OCI-LY1 (cell line): ENCODE measurements around the gene CBFA2T2.
"Not testable (repeated sequence)": the region's sequence is repeated elsewhere in the genome, so short reads cannot be mapped to it uniquely, and the experiment has no call there.

Experiments
- H2AFZ ChIP-seq: fragments of 200-600 bp; sonication (generic), shearing (Covaris generic); 2 replicates; pipeline ENCODE4 v1.6.0; 2014; ENCODE audit warnings: antibody characterized with exemption, mild to moderate bottlenecking, low read length
- H3F3A ChIP-seq: fragments of 200-600 bp; sonication (generic), shearing (Covaris generic); 2 replicates; pipeline ENCODE4 v1.6.0; 2014; ENCODE audit warnings: mild to moderate bottlenecking, antibody characterized with exemption, low read length, moderate library complexity; ENCODE audit not compliant: insufficient read depth
- H3K27ac ChIP-seq: fragments of 200-600 bp; sonication (generic); 2 replicates; pipeline ENCODE4 v1.5.1; 2014; ENCODE audit warnings: low read length, mixed run types, mild to moderate bottlenecking, low read depth; ENCODE audit not compliant: poor library complexity, severe bottlenecking
- H3K27me3 ChIP-seq: fragments of 200-600 bp; sonication (generic); 2 replicates; pipeline ENCODE4 v1.6.0; 2014; ENCODE audit warnings: antibody characterized with exemption, mild to moderate bottlenecking, low read length, moderate library complexity; ENCODE audit not compliant: insufficient read depth
- H3K36me3 ChIP-seq: fragments of 200-600 bp; sonication (generic); 2 replicates; pipeline ENCODE4 v1.6.1; 2014; ENCODE audit warnings: mild to moderate bottlenecking, antibody characterized with exemption, low read length, moderate library complexity, mixed read lengths; ENCODE audit not compliant: insufficient read depth
- H3K4me1 ChIP-seq: fragments of 200-600 bp; sonication (generic); 2 replicates; pipeline ENCODE4 v1.5.1; 2014; ENCODE audit warnings: mild to moderate bottlenecking, low read length, moderate library complexity; ENCODE audit not compliant: insufficient read depth, severe bottlenecking
- H3K4me2 ChIP-seq: fragments of 200-600 bp; sonication (generic), shearing (Covaris generic); 2 replicates; pipeline ENCODE4 v1.6.1; 2014; ENCODE audit warnings: low read length
- H3K4me3 ChIP-seq: fragments of 200-600 bp; sonication (generic); 2 replicates; pipeline ENCODE4 v1.5.1; 2014; ENCODE audit warnings: low read length, low read depth, mild to moderate bottlenecking, mixed read lengths; ENCODE audit not compliant: poor library complexity, severe bottlenecking
- H3K79me2 ChIP-seq: fragments of 200-600 bp; shearing (Covaris generic); 2 replicates; pipeline ENCODE4 v1.6.1; 2016; ENCODE audit warnings: mixed run types, low read length, mixed read lengths; ENCODE audit not compliant: insufficient read depth
- H3K9ac ChIP-seq: fragments of 200-600 bp; sonication (generic), shearing (Covaris generic); 2 replicates; pipeline ENCODE4 v1.6.1; 2014; ENCODE audit warnings: mild to moderate bottlenecking, low read length, mixed read lengths
- H3K9me2 ChIP-seq: fragments of 200-600 bp; sonication (generic), shearing (Covaris generic); 2 replicates; pipeline ENCODE4 v1.6.1; 2014; ENCODE audit warnings: low read depth, mild to moderate bottlenecking, low read length, mixed read lengths
- H3K9me3 ChIP-seq: fragments of 200-600 bp; shearing (Covaris generic); 2 replicates; pipeline ENCODE4 v1.6.1; 2014; ENCODE audit warnings: low read length, mixed read lengths
- H4K20me1 ChIP-seq: fragments of 200-600 bp; sonication (generic), shearing (Covaris generic); 2 replicates; pipeline ENCODE4 v1.6.0; 2016; ENCODE audit warnings: mild to moderate bottlenecking, low read length; ENCODE audit not compliant: insufficient read depth
- EZH2 ChIP-seq: fragments of 200-600 bp; sonication (generic), shearing (Covaris generic); IDR thresholded peaks from 2 replicates; pipeline ENCODE4 v1.8.0; 2017; ENCODE audit warnings: borderline replicate concordance, mixed run types, mild to moderate bottlenecking, antibody characterized with exemption, low read length, moderate library complexity, mixed read lengths
- TF ChIP-seq, protein P1 (sequence below): fragments of 200-600 bp; sonication (generic), shearing (Covaris generic); IDR thresholded peaks from 2 replicates; pipeline ENCODE4 v1.5.1; 2017; ENCODE audit warnings: mild to moderate bottlenecking, antibody characterized with exemption, low read length, moderate library complexity, mixed read lengths

Gene CBFA2T2

GRCh38 chr20:33630507-33630906 lies 140.6 kb downstream of the CBFA2T2 start:
- no peak overlapping the region for H3K27ac ChIP-seq
- no peak overlapping the region for H3K4me3 ChIP-seq
- no peak overlapping the region for H2AFZ ChIP-seq
- no peak for TF ChIP-seq EZH2
- TF ChIP-seq, protein P1, sequence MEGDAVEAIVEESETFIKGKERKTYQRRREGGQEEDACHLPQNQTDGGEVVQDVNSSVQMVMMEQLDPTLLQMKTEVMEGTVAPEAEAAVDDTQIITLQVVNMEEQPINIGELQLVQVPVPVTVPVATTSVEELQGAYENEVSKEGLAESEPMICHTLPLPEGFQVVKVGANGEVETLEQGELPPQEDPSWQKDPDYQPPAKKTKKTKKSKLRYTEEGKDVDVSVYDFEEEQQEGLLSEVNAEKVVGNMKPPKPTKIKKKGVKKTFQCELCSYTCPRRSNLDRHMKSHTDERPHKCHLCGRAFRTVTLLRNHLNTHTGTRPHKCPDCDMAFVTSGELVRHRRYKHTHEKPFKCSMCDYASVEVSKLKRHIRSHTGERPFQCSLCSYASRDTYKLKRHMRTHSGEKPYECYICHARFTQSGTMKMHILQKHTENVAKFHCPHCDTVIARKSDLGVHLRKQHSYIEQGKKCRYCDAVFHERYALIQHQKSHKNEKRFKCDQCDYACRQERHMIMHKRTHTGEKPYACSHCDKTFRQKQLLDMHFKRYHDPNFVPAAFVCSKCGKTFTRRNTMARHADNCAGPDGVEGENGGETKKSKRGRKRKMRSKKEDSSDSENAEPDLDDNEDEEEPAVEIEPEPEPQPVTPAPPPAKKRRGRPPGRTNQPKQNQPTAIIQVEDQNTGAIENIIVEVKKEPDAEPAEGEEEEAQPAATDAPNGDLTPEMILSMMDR: no peak
- H3K9me3 ChIP-seq: no peaks in the 10 kb centered on the region
- no peaks in the 10 kb centered on the region for H3K27me3 ChIP-seq
- no peaks in the 10 kb centered on the region for H3K4me1 ChIP-seq
- H3K9me2 ChIP-seq: no peaks in the 10 kb centered on the region
- H4K20me1 ChIP-seq: no peaks in the 10 kb centered on the region
- no peak overlapping the region for H3K4me2 ChIP-seq
- H3K9ac ChIP-seq: no peak overlapping the region
- H3K36me3 ChIP-seq: peaks cover 57% of the 10 kb centered on the region
- no peaks in the 10 kb centered on the region for H3K79me2 ChIP-seq
- no peaks in the 10 kb centered on the region for H3F3A ChIP-seq

DNA sequence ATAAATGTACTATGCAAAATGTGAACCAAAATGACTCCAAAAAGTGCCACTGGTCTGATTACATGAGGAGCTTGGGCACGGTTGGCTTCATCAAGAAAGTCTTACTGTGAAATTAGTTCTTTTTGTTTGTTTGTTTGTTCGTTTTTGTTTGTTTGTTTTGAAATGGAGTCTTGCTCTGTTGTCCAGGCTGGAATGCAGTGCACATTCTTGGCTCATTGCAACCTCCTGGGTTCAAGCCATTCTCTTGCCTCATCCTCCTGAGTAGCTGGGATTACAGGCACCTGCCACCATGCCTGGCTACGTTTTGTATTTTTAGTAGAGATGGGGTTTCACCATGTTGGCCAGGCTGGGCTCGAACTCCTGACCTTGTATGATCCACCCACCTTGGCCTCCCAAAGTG lies 142.0 kb downstream of the CBFA2T2 start:
- not testable (repeated sequence) for H2AFZ ChIP-seq, H3K79me2 ChIP-seq, H3K9ac ChIP-seq, H3F3A ChIP-seq, H3K4me2 ChIP-seq, H3K27me3 ChIP-seq, H4K20me1 ChIP-seq, H3K27ac ChIP-seq, H3K4me1 ChIP-seq, H3K9me2 ChIP-seq, H3K9me3 ChIP-seq, H3K4me3 ChIP-seq
- peaks cover 51% of the 10 kb centered on the region for H3K36me3 ChIP-seq

DNA sequence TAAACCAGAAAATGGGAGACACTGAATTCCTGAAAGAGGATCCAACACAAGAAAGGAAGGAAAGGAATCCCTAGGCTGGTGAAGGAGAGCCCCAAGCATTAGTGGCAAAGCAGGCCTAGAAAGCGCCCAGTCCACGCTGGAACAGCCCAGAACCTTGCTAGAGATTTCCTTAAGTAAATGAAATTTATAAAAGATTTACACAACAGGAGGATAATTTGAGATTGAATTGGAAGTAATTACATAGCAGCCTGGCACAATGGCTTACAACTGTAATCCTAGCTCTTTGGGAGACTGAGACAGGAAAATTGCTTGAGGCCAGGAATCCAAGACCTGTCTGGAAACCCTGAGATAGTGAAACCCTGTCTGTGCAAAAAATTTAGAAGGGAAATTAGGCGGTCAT lies 145.4 kb downstream of the CBFA2T2 start:
- Histone ChIP-seq H3K4me3 (no peak overlapping the region), H3K27me3 (no peaks in the 10 kb centered on the region), H4K20me1 (no peaks in the 10 kb centered on the region), H3K9ac (no peak overlapping the region), H3K79me2 (no peaks in the 10 kb centered on the region), H3K36me3 (peaks cover 38% of the 10 kb centered on the region), H3K27ac (no peak overlapping the region), H3K9me2 (no peaks in the 10 kb centered on the region), H3K4me2 (no peak overlapping the region), H2AFZ (no peak overlapping the region), H3K4me1 (no peaks in the 10 kb centered on the region), H3K9me3 (no peaks in the 10 kb centered on the region), H3F3A (no peaks in the 10 kb centered on the region)
- TF ChIP-seq EZH2: no peak
- TF ChIP-seq, protein P1: no peak

GRCh38 chr20:33636776-33637175 lies 146.9 kb downstream of the CBFA2T2 start:
- Histone ChIP-seq H3K27ac (no peak overlapping the region), H3K27me3 (no peaks in the 10 kb centered on the region), H3K4me3 (no peak overlapping the region), H3K4me1 (no peaks in the 10 kb centered on the region), H3K4me2 (no peak overlapping the region), H3K9me3 (no peaks in the 10 kb centered on the region), H3K36me3 (peaks cover 37% of the 10 kb centered on the region), H3K79me2 (no peaks in the 10 kb centered on the region), H3F3A (no peaks in the 10 kb centered on the region), H3K9ac (no peak overlapping the region), H2AFZ (no peak overlapping the region), H3K9me2 (no peaks in the 10 kb centered on the region), H4K20me1 (no peaks in the 10 kb centered on the region)
- TF ChIP-seq, protein P1: no peak
- no peak for TF ChIP-seq EZH2
